ENCODE data around the gene SLFN11.
A peak's percentile ranks its signal among the peaks of the same experiment; 100 is the strongest.
"Not testable (repeated sequence)": the region's sequence is repeated elsewhere in the genome, so short reads cannot be mapped to it uniquely, and the experiment has no call there.

The SLFN11 gene

DNA sequence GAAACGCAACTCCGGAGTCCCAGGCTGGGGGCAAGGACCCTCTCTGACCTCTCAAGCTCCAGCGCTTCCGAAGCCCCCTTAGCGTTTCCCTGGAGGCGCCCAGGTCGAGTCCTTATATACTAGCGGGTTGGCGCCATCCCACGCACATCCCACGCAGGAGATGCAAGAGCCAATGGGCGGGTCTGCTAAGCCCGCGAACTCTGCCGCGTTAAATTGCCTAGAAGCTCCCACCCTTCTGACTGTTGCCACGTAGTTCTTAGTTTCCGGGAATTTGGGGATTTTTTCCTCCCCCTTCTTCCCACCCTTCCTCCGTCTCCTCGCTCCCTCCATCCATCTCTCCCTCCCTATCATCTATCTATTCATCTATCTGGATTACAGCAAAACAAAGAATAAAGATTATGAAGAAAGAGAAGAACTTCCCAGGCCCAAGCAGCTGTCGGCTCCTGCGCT is at the start of gene SLFN11:
SLFN11 (minus strand) TSS at position 88 of the 450 bp plus-strand sequence. CDS start 9,814 bp downstream, outside the sequence.
- peak; percentile 93 for DNase-seq

- DNase-seq = not testable (repeated sequence)
Observed at GRCh38 chr17:35421069-35421468, 47.6 kb upstream of the SLFN11 start.

DNA sequence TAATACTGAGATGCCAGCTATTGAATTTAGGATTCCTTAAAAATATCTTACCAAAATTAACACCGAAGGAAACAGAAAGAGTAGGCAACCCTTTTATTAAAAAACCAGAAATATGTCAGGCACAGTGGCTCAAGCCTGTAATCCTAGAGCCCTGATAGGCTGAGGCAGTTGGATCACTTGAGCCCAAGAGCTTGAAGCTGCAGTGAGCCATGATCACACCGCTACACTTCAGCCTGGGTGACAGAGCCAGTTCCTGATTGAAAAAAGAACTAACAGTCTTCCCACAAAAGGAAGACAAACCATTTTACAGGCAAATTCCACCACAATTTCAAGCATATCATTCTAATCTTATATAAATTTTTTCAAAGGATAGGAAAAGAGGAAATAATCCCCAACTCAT is 43.2 kb upstream of the SLFN11 start:
- no peak for DNase-seq

GRCh38 chr17:35414707-35415106 is 41.3 kb upstream of the SLFN11 start:
- DNase-seq = not testable (repeated sequence)

DNA sequence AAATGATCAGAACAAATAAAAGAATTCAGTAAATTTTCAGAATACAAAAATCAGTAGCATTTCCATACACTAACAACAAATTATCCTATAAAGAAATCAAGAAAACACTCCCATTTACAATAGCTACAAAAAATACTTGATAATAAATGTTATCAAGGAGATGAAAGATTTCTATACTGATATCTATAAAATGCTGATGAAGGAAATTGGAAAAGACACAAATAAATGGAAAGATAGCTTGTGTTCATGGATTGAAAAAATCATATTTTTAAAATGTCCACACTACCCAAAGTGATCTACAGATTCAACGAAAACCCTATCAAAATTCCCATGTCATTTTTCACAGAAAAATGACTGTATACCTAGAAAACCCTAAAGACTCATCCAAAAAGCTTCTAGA is 40.8 kb upstream of the SLFN11 start:
- no peak for DNase-seq

DNA sequence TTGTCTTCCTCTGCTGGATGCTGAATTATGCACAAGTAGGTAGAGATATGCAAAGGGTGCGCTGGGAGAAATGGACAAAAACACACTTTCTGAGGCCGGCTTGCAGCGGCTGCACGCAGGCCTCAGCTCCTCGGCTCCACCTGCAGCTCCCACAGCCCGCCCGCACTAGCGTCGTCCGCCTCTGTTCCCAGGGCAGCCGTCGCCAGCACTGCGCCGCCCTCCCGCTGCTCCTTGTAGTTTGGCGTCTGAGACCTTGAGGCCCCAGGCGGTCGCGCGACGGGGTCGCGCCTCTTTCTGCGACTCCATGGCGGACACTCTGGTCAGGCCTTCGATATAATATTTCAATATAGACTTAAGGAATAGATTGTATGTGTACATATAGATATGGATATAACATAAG is 34.1 kb upstream of the SLFN11 start:
- DNase-seq = no peak

DNA sequence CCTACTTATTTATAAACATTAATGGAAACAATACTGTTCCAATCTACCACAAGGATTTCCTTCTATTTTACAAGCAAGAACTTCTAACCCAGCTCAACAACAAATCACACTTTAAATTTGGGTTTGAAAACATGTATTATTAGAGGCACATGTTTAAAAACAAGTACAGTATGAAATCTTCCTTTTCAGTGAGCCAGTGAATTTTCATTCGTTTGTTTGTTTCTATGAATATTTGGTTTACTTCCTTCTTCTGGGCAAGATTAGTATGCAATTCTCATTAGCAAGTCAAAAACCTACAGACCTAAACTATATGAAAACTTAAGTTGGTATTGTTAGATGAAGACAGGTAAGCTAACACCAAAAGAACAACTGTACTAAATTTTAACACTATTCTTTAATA is 33.1 kb upstream of the SLFN11 start:
- no peak for DNase-seq

GRCh38 chr17:35404360-35404759 is 30.9 kb upstream of the SLFN11 start:
- no peak for DNase-seq

DNA sequence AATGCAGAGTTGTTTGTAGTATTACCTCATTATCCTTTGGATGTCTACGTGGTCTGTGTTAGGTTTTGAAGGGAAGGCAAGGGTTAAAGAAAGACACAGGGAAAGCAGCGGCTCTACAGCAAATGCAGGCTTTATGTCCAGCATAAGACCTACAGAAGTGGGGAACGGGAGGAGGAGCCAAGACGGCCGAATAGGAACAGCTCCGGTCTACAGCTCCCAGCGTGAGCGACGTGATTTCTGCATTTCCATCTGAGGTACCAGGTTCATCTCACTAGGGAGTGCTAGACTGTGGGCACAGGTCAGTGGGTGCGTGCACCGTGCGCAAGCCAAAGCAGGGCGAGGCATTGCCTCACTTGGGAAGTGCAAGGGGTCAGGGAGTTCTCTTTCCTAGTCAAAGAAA is 20.4 kb upstream of the SLFN11 start:
- DNase-seq = not testable (repeated sequence)

DNA sequence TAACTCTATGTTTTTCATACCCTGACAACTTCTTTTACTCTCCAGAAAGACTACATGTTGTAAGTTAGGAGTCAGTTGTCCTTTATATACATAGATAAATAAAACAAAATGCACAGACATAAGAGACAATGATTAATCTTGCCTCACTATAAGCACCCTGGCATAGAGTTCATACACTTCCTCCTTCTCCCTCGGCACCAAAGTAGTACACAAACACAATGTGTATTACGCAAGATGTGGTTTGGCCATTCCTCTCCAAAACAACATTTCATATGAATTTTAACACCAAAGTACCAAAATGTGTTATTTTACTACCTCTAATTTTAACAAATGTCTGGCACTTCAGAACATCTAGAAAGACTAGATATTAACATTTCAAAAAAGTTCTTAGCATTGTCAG is 17.2 kb upstream of the SLFN11 start:
- no peak for DNase-seq

- no peak for DNase-seq
Observed at GRCh38 chr17:35390156-35390555, 16.7 kb upstream of the SLFN11 start.

DNA sequence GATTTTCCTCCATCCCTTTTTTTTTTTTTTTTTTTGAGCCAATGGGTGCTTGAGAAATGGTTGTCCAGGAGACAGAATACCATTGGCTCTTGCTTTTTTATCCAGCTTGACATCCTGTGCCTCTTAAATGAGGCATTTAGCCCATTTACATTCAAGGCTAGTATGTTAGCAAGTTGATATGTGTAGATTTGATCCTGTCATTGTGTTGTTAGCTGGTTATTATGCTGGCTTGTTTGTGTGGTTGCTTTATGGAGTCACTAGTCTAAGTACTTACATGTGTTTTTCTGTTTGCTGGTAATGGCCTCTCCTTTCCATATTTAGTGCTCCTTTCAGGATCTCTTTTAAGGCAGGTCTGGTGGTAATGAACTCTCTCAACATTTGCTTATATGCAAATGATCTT is 14.1 kb upstream of the SLFN11 start:
- no peak for DNase-seq

DNA sequence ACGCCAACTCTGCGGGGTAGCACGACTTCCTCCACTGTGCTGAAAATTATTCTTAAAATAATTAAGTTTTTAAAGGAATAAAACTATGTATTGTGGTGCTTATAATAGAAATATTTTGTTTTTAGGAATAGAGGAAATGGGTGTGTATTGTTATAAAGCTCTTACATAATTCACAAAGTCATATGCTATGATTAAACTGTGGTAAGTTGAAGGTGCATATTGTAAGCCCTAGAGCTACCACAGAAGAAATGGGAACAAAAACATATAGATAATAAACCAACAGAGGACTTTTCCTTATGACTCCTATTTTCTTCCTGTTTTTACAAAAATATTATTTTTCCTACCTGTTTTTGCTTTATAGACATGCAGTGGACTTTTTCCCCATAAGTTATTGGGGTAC is 4.3 kb upstream of the SLFN11 start:
- no peak for DNase-seq

GRCh38 chr17:35377068-35377467 is 3.6 kb upstream of the SLFN11 start:
- DNase-seq = no peak

- no peak for DNase-seq
Observed at GRCh38 chr17:35376245-35376644, 2.8 kb upstream of the SLFN11 start.

DNA sequence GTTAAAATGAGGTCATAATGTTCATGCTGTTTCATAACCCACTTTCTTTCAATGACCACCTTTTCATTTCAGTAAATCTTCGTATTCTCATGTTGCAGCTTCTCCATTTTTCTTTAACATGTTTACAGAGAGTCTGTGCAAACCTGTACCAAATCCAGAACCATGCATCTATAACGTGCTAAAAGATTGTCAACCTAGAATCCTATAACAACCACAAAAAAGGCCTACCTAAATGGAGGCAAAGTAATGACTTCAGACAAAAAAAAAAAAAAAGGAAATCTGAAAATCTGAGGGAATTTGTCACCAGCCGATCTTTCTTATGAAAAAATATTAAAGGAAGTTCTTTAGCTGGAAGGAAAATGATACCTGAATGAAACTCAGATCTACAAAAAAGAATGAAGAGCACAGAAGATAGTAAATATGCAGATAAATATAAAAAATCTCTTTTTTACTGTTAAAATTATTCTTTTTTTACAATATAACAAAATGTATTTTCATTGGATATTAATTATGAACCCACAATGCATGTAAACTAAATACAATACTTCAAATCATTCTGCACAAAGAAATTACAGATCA is 1.4 kb upstream of the SLFN11 start:
- DNase-seq = no peak

- DNase-seq = peak; percentile 45
Observed at GRCh38 chr17:35373984-35374765, 754 bp upstream of the SLFN11 start.

- peak; percentile 51 for DNase-seq
Observed at GRCh38 chr17:35372846-35373533, 431 bp downstream of the SLFN11 start.

- no peak for DNase-seq
Observed at GRCh38 chr17:35371934-35372333, 1.5 kb downstream of the SLFN11 start.

DNA sequence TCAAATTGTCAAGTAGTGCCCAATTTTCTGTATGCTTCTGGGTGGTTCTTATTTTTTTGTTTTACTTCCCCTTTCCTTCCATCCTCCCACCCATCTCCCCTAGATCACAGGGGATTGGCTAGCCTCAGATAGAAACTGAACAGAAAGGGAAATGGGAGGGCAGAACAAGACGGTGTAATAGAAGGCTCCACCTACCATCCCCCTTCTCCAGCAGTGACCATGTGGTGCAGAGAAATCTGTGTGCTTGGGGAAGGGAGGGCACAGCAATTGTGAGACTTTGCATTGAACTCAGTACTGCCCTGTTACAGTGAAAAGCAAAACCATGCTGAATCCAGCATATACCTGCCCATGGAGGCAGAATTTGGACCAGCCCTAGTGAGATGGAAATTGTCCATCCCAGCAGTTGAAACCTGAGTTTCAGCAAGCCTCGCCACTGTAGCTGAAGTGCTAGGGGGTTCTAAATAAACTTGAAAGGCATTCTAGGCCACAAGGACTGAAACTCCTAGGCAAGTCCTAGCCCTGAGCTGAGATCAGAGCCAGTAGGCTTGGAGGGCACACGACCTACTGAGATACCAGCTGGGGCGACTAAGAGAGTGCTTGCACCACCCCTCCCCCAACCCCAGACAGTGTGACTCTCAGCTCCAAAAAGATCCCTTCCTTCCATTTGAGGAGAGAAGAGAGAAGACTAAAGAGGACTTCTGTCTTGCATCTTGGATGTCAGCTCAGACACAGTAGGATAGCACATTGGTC is 5.2 kb downstream of the SLFN11 start:
- DNase-seq = peak; percentile 68

DNA sequence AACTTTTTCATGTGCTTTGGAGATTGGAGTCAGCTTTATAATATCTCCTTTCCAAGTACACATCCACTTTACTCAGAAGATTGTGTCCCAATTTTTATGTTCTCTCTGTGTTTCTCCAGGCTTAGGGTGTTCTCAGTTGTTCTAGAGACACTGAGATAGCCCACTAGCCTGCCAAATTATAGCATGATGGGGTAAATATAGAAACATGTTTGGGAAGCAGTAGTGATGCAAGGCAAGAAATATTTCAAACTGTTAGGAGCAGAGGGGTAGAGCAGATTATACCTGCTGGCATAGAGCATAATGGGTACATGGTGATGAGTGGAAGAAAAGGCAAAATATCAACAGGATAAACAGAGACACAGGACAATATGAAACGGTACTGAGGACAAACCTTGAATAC is 12.4 kb downstream of the SLFN11 start:
- DNase-seq = no peak

DNA sequence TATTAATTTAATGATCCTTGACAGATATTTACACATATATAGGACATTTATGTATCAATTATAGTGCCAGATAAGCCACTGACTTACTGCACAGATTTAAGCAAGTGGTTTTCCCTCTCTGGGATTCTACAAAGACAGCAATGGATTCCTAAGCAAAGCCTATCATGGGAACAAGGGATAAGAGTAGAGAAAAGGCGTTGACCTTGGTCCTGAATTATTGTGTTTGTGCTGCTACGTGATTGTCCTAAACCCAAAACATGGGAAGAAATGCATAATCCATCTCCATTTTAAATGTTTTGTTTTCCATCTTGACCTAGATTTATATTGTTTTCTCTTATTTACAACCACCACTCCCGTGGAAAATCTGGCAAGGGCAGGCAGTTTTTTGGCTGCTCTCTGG is 14.0 kb downstream of the SLFN11 start:
- DNase-seq = no peak

- DNase-seq = no peak
Observed at GRCh38 chr17:35352284-35352683, 21.1 kb downstream of the SLFN11 start.
